Activated T-cell treated with anti-CD3 and anti-CD28 coated beads for 4 hours (primary cell): ENCODE measurements around the gene LRRIQ3.

Source experiments
- DNase-seq: peaks from one replicate; pipeline ENCODE4 v3.0.0-alpha.2; 2020

The LRRIQ3 gene

DNA sequence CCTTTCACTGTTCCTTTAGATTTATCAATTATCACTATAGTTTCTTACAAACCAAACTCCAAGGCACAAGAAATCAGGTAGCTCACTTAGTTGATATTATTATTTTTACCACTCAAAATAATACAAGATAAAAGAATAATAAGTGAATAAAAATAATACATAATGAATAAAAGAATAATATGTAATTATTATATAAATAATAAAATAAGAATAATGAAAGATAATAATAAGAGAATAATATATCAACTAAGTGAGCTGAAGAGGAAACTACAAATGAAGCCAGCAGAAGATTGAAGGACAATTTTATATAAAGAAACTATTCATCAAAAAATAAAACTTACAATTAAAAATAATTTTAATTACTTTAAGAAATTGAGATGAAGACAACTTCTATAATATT lies 90.6 kb downstream of the LRRIQ3 start:
- no peak for DNase-seq

DNA sequence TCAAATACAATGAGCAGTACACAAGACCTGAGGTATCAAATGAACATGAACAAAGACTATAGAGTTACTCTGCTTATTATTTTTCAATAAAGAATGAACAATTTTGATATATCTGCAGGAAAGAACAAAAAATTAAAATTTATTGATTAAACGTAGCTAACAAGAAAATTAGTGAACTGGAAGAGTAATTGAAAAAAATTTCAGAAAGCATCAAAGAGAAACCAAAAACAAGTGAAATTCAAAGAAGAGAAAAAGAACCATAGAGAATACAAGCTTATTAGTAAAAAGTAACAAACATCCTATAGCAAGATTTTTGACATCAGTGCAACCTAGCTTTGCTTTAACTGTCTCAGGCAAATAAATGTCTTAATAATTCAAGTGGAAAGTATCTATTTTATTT lies 106.6 kb downstream of the LRRIQ3 start:
- no peak for DNase-seq

DNA sequence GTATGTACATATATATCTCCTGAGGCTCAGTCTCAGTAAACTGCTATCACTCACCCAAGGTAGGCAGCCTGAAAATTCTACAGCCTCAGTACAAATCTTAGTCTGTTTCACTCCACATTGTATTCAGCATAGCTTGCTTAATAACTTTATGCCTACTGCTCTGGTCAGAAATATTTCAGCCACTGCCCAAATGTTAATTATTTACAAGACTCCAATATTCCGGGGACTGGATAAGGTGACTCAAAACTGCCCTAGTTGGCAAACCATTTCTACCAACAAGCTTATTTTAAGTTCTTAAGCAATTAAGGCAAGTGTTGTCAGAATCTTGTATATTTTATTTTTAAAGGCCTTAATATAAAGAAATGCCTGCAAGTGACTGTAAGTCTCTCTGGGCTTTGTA lies 114.8 kb downstream of the LRRIQ3 start:
- no peak for DNase-seq

DNA sequence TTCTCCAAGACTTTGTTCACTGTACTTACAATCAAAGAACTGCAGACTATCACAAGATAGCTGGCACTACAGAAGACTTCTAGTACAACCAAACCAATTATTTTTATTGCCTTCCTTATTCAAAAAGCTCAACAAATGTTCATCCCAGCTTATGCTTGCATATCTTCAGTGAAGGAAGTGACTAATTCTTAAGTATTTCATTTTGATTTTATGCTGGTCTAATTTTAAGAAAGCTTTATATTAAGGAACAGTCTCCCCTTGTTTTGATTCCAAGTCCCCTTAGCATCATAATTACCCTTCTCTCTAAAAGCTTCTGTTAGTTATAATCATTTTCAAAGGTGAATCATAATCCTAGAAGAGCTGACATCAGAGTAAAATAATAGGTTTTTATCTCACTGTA lies 132.9 kb downstream of the LRRIQ3 start:
- DNase-seq: no peak

DNA sequence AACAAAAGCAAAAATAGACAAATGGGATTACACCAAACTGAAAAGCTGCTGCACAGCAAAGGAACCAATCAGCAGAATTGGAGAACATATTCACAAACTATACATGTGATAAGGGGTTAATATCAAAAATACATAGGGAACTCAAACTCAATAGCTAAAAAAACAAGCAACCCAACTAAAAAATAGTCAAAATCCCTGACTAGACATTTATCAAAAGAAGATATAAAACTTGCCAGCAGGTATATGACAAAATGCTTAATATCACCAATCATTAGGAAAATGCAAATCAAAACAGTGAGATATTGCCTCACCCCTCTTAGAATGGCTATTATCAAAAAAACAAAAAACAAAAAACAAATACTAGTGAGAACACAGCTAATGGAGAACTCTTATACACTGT lies 140.3 kb downstream of the LRRIQ3 start:
- no peak for DNase-seq

DNA sequence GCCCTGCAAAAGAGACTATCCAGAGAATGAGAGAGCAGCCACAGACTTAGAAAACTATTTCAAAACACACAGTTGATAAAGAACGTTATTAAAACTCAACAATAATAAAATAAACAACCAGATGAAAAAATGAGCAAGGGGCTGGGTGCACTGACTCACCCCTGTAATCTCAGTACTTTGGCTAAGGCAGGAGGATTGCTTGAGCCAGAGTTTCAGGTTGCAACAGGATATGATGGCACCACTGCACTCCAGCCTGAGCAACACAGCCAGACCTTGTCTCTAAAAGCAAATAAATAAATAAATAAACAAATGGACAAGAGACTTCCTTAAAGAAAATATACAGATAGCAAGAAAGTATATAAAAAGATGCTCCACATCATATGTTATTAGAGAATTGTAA lies 144.6 kb downstream of the LRRIQ3 start:
- DNase-seq: no peak

DNA sequence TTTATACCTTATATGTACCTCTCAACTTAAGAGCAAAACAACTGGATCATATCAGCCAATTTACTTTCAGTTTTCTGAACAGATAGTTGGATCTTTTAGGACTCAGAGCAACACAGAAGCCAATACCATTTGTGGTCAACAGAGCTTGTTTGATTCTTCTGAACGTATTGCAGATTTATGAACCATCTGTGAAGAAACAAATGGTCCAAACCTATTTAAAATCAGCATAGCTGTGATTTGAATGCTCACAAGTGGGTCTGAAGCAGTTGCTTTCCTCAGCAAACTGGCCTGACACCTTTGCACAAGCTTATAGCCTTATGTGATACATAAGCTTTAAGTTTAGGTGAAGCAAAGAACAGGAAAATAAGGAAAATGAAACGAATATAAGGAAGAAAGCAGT lies 147.6 kb downstream of the LRRIQ3 start:
- DNase-seq: no peak

DNA sequence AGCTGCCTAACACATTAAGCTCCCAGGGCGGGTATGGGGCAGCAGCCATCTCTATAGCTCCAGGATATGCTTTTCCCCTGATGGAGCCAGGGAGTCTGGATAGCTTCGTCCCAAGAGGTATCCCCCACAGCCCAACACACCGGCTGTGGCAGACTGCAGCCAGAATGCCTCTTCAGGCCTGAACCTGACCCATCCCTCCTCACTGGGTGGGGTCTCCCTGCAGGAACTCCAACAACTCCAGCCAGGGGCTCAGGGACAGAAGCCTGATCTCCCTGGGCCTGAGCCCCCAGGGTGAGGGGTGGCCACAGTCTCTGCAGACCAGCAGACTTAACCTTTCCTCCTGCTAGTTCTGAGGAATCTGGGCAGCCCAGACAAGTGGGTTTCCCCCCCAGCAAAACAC lies 159.9 kb downstream of the LRRIQ3 start:
- no peak for DNase-seq

DNA sequence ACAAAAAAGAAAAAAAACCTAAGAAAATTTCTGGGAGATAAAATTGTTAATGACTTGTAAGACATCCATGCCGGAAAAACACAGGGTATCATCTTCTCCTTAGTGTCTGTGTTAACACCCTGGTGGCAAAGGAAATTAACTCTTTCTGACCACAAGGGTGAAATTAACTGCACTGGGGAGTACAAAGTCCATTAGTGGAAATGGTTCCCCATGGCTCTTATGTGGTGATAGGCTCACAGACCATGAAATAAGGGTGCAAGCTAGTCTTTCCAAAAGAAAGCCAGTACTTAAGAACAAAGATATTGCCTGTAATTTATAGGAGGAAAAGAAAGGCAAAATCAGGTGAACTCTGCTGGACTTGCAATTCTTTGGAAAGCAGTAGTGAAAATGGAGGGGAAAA lies 185.4 kb downstream of the LRRIQ3 start:
- DNase-seq: no peak

DNA sequence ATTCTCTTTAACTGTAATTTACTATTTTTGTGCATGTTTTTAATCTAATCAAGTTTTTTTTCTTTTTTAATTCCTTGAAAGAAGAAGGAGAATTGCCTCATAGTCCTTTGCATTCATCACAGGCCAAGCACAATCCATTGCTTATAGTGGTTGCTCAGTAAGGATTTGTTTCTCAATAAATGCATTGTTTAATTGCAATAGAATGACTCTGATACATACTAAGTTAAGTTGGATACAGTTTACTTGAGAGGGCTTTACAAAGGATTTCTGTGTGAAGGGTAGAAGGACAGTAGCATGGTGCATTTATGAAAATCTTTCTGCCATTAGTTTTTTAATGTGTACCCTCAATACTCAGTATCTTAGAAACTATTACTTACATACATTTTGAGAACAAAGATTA lies 186.2 kb downstream of the LRRIQ3 start:
- DNase-seq: no peak

DNA sequence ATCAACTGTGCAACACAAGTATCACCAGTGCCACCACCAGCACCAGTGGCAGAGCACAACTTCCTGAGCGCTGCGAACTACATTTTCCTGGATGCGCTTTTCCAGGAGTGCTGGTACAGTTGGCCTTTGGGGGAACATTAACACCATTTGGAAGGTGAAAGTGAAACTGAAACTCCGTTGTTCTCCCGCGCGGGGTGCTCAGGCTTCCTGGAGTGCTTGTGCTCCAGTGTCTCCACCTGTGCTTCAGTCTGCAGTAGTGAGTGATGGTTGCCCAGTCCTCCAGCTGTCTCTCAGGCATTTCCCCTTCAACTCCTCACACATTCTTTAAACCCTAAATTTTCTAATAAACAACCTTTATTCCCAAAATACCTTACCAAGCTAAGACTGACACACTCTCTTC lies 187.8 kb downstream of the LRRIQ3 start:
- DNase-seq: no peak

DNA sequence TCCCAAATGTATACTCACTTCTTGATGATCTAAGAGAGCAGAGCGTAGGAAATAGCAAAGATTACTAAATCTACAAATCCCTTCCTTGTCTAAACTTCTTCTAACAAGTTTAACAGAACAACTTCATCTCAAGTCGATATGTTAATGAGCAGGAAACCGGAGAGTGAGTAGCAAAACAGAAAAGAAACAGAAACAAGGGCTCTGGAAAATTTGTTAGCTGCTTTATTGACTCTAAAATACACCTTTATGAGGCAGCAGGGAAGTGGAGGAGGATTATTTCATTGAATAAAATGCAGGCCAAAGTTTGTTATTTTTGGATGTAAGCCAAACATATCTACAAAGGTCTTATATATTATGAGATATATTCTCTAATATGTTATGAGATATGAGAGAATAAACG lies 192.4 kb downstream of the LRRIQ3 start:
- no peak for DNase-seq

DNA sequence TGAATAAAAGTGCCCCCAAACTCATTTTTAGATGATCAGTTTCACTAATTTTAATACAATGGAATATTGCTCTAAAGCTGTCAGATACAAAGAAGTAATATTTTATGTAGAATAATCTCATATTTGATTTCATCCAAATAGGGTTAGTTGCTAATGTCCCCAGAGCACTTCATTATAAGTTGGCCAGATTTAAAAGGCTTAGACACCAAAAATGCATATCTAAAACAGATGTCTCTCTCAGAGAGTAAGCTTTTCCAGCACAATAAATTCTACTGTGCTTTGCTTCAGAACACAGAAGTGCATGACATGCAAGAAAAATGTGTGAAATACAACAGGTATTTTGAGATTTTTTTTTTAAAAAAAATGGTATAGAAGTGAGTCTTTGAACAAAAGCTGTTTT lies 194.2 kb downstream of the LRRIQ3 start:
- DNase-seq: no peak

DNA sequence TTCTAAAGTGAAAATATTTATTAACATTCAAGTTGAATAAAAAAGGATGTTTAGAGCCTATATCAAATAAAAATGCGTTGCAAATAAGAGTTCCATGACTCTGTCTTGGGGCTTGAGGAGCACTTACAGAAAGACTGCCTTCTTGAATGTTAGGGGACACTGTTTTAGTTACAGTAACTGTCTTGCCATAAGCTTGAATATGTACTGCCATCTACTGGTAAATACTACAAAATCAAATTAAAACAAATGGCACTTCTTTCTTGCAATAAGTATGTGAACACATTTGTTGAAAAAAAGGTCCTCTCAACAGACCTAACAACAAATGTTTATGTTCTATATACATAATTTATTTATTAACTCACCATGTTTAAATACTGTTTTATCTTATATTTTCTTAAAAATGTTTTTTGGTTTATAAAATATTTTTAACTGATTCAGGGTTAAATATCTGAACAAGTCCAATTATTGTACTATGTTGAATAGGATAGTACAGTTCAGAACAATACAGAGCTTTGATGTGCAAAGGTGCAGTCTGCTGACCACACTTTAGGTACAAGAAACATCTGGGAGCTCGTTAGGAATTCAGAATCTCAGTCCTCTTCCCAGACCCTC lies 199.5 kb downstream of the LRRIQ3 start:
- DNase-seq: no peak

DNA sequence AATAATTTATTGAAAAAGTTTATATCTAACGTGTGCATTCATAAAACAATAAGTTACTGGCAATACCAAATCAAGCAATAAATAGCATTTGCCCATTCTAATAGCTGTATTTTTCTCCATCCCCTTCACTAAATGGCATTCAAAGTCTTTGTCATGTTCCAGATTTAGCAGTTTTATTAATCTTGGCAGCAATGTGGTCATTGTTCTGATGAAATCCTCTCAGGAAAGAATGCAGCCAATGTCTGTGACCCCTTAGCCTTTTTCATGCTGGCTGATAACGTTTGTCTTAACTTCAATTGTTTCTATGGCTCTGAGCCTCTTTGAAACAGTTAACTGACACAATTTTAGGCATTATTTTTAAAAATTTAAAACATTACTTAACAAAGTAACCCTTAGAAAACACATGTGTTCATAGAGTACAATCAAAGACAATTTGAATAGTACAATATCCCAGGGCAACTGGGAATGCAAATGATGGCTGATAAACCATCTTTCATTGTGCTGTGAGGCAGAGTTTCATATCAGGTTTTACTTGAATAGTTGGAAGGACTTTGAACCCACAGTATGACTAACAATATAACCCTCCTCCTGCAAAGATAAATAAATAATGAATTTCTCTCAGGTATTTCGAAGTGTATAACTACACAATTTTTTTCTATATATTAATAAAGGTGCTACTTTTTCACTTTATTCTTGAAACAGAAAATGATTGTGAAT lies 217.5 kb downstream of the LRRIQ3 start:
- DNase-seq: no peak

DNA sequence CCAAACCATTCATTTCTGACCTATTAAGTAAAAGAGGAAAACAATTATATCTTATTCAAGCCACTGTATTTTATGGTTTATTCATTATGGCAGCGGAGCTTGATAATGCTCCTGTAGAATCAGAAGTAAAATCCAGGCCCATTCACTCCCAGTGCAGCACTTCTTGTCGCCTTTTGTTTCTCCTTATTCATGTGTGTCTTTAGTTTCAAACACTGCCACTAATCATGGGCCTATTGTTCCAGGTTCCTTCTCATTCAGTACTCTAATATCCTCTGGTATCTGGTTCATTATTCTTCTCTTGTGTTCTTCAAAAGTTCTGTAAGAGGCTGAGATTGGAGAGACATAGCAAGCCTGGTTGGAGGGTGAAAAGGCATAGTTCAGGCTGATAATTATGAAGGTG lies 218.3 kb downstream of the LRRIQ3 start:
- no peak for DNase-seq

DNA sequence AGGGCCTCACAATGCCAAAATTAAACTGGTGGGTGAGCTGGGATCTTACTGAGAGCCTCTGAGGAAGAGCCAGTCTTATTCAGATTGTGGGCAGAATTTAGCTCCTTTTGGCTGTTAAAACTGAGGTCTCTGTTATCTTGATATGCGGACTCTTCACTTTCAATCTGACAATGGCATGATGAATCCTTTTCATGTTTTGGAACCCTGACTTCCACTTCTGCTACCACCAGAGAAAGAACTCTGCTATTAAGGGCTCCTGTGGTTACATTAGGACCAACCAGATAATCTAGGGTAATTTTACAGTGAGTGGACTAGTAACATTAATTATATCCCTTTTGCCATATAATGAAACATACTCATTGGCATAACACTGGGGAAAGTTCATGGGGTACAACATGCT lies 219.0 kb downstream of the LRRIQ3 start:
- no peak for DNase-seq
